Measurements from ENCODE around the gene S100B. TPM values are rescaled to one million over a fixed set of nuclear protein-coding genes. Genes with fewer than 3 reads are reported as not detected.

S100B gene
- total RNA-seq, 1 donor from 2014 or later: not detected

GRCh38 chr21:46567348-46567747 is 37.5 kb downstream of the S100B start:
- peaks cover 36% of the 10 kb centered on the region for H3K36me3 Mint-ChIP-seq (ENCODE audit: insufficient read depth)
- H3K27ac Mint-ChIP-seq: no peak overlapping the region
- TF ChIP-seq, protein P1, sequence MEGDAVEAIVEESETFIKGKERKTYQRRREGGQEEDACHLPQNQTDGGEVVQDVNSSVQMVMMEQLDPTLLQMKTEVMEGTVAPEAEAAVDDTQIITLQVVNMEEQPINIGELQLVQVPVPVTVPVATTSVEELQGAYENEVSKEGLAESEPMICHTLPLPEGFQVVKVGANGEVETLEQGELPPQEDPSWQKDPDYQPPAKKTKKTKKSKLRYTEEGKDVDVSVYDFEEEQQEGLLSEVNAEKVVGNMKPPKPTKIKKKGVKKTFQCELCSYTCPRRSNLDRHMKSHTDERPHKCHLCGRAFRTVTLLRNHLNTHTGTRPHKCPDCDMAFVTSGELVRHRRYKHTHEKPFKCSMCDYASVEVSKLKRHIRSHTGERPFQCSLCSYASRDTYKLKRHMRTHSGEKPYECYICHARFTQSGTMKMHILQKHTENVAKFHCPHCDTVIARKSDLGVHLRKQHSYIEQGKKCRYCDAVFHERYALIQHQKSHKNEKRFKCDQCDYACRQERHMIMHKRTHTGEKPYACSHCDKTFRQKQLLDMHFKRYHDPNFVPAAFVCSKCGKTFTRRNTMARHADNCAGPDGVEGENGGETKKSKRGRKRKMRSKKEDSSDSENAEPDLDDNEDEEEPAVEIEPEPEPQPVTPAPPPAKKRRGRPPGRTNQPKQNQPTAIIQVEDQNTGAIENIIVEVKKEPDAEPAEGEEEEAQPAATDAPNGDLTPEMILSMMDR (IDR thresholded peaks at IDR 0.05; ENCODE audit: unreplicated experiment): no peak
- no peak overlapping the region for H3K4me3 Mint-ChIP-seq (ENCODE audit: low read depth)
- peaks cover 10% of the 10 kb centered on the region for H3K9me3 Mint-ChIP-seq (ENCODE audit: low read depth)
- H3K4me1 Mint-ChIP-seq (ENCODE audit: low read depth): no peaks in the 10 kb centered on the region
- H3K27me3 Mint-ChIP-seq: no peaks in the 10 kb centered on the region
- DNase-seq (ENCODE audit: low spot score, unreplicated experiment): no peak

DNA sequence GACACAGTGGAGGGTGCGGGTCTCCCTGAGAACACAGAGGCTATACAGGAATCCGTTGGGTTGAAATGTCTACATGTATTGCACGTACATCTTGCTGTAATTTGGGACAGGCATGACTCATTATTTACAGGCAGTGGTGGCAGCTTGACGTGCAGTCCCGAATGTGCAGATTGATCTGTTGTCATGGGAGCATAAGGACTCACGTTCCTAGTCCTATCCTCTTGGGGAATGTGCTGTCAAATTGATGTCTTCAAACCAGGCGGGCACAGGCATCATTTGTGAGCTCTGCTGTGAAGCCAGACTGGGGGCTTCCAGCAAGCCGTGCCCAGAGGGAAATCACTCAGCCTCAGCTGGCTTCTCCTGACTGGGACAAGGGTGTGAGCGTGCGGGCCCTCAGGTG is 40.5 kb downstream of the S100B start:
- no peaks in the 10 kb centered on the region for H3K27me3 Mint-ChIP-seq
- DNase-seq (ENCODE audit: low spot score, unreplicated experiment): no peak
- no peaks in the 10 kb centered on the region for H3K9me3 Mint-ChIP-seq (ENCODE audit: low read depth)
- H3K4me3 Mint-ChIP-seq (ENCODE audit: low read depth): no peak overlapping the region
- TF ChIP-seq, protein P1 (IDR thresholded peaks at IDR 0.05; ENCODE audit: unreplicated experiment): no peak
- H3K36me3 Mint-ChIP-seq (ENCODE audit: insufficient read depth): peaks cover 22% of the 10 kb centered on the region
- no peak overlapping the region for H3K27ac Mint-ChIP-seq
- H3K4me1 Mint-ChIP-seq (ENCODE audit: low read depth): peaks cover 3% of the 10 kb centered on the region

GRCh38 chr21:46562964-46563607 is 41.8 kb downstream of the S100B start:
- Mint-ChIP-seq H3K27ac (no peak overlapping the region), H3K4me1 (ENCODE audit: low read depth) (peaks cover 3% of the 10 kb centered on the region), H3K4me3 (ENCODE audit: low read depth) (no peak overlapping the region), H3K27me3 (no peaks in the 10 kb centered on the region), H3K9me3 (ENCODE audit: low read depth) (no peaks in the 10 kb centered on the region), H3K36me3 (ENCODE audit: insufficient read depth) (peaks cover 17% of the 10 kb centered on the region)
- TF ChIP-seq, protein P1 (IDR thresholded peaks at IDR 0.05; ENCODE audit: unreplicated experiment): no peak
- DNase-seq (ENCODE audit: low spot score, unreplicated experiment): no peak

DNA sequence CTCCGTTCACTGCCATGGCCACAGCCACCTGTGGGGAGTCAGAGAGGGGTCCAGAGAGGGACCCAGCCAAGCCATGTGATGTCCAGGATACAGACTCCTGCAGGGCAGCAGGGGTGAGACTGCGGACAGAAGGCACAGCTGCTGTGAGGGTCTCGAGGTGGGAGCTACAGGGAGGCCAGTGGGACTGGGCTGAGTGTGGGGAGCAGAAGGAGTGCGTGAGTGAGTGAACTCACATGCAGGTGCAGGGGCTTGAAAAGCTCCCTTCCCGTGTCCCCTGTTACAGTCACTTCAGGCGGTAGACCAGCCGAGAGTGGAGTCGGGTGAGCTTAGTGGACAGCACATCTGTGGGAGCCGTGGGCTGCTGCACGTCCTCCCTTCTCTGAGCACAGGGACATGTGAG is 42.4 kb downstream of the S100B start:
- TF ChIP-seq, protein P1 (IDR thresholded peaks at IDR 0.05; ENCODE audit: unreplicated experiment): no peak
- Mint-ChIP-seq H3K9me3 (ENCODE audit: low read depth) (no peaks in the 10 kb centered on the region), H3K4me1 (ENCODE audit: low read depth) (peaks cover 3% of the 10 kb centered on the region), H3K27me3 (no peaks in the 10 kb centered on the region), H3K4me3 (ENCODE audit: low read depth) (no peak overlapping the region), H3K27ac (no peak overlapping the region), H3K36me3 (ENCODE audit: insufficient read depth) (peaks cover 13% of the 10 kb centered on the region)
- DNase-seq (ENCODE audit: low spot score, unreplicated experiment): no peak

- no peak for DNase-seq (ENCODE audit: low spot score, unreplicated experiment)
- Mint-ChIP-seq H3K4me1 (ENCODE audit: low read depth) (peaks cover 3% of the 10 kb centered on the region), H3K27ac (no peak overlapping the region), H3K4me3 (ENCODE audit: low read depth) (no peak overlapping the region), H3K9me3 (ENCODE audit: low read depth) (no peaks in the 10 kb centered on the region), H3K27me3 (no peaks in the 10 kb centered on the region), H3K36me3 (ENCODE audit: insufficient read depth) (peaks cover 13% of the 10 kb centered on the region)
- TF ChIP-seq, protein P1 (IDR thresholded peaks at IDR 0.05; ENCODE audit: unreplicated experiment): no peak
Measured at GRCh38 chr21:46561445-46562090, 43.3 kb downstream of the S100B start.
